ENCODE measurements around the gene FYN. TPM values are rescaled to one million over a fixed set of nuclear protein-coding genes. Genes with fewer than 3 reads are reported as not detected.

The FYN gene
- total and polyA plus RNA-seq, 2 of the 8 experiments (the other 6 are each of a cell fraction or from before 2014, with no cell fraction given): 46.8 to 97.2 TPM

- TF ChIP-seq CHD1 (IDR thresholded peaks at IDR 0.05; ENCODE audit: low read depth, low read length) (no peak), RXRA (IDR thresholded peaks at IDR 0.05; ENCODE audit: insufficient read depth, low read depth, low read length) (no peak)
Observed at GRCh38 chr6:111922454-111923297, 49.4 kb upstream of the FYN start (continued).
